Hematopoietic multipotent progenitor cell treated with erythropoietin and hydrocortisone succinate and interleukin-3 and kit ligand, for 4 days (in vitro differentiated cells): ENCODE results near the gene STK38L.

Experiments
- DNase-seq: peaks from one replicate; pipeline ENCODE4 v3.0.0-alpha.2; 2015

The STK38L gene

GRCh38 chr12:27279826-27280225, 35.7 kb downstream of the STK38L start:
- peak; percentile 41 for DNase-seq

- no peak for DNase-seq
Measured at GRCh38 chr12:27280412-27280811, 36.3 kb downstream of the STK38L start.

GRCh38 chr12:27282754-27283153, 38.7 kb downstream of the STK38L start:
- DNase-seq, result no peak

- no peak for DNase-seq
Measured at GRCh38 chr12:27284021-27284420, 39.9 kb downstream of the STK38L start.

- no peak for DNase-seq
Measured at GRCh38 chr12:27284751-27285150, 40.7 kb downstream of the STK38L start.

GRCh38 chr12:27285403-27285802, 41.3 kb downstream of the STK38L start:
- no peak for DNase-seq

- DNase-seq, result no peak
Measured at GRCh38 chr12:27289414-27289813, 45.3 kb downstream of the STK38L start.

- DNase-seq, result no peak
Measured at GRCh38 chr12:27290501-27291168, 46.5 kb downstream of the STK38L start.

- no peak for DNase-seq
Measured at GRCh38 chr12:27291862-27292261, 47.8 kb downstream of the STK38L start.

- DNase-seq, result no peak
Measured at GRCh38 chr12:27292718-27293117, 48.6 kb downstream of the STK38L start.

GRCh38 chr12:27293463-27293862, 49.4 kb downstream of the STK38L start:
- no peak for DNase-seq

GRCh38 chr12:27296674-27297073, 52.6 kb downstream of the STK38L start:
- no peak for DNase-seq

GRCh38 chr12:27297566-27297965, 53.5 kb downstream of the STK38L start:
- no peak for DNase-seq

- DNase-seq, result no peak
Measured at GRCh38 chr12:27299102-27299501, 55.0 kb downstream of the STK38L start.

- DNase-seq, result no peak
Measured at GRCh38 chr12:27300226-27300625, 56.1 kb downstream of the STK38L start.

GRCh38 chr12:27303139-27304111, 59.3 kb downstream of the STK38L start:
- DNase-seq, result no peak

- peak; percentile 39 for DNase-seq
Measured at GRCh38 chr12:27304856-27305255, 60.8 kb downstream of the STK38L start.

- peak; percentile 82 for DNase-seq
Measured at GRCh38 chr12:27305673-27306456, 61.8 kb downstream of the STK38L start.

GRCh38 chr12:27309293-27309994, 65.4 kb downstream of the STK38L start:
- DNase-seq, result no peak

GRCh38 chr12:27309995-27310315, 65.9 kb downstream of the STK38L start:
- no peak for DNase-seq

- no peak for DNase-seq
Measured at GRCh38 chr12:27316947-27317346, 72.9 kb downstream of the STK38L start.

- no peak for DNase-seq
Measured at GRCh38 chr12:27319409-27319808, 75.3 kb downstream of the STK38L start.

GRCh38 chr12:27319848-27320247, 75.8 kb downstream of the STK38L start:
- DNase-seq, result no peak
